NB4 (cell line): ENCODE measurements around the gene SNAP47.
A peak's percentile ranks its signal among the peaks of the same experiment; 100 is the strongest.

Experiments used
- DNase-seq: peaks from one replicate; pipeline ENCODE4 v3.0.0; 2010; ENCODE audit warnings: low read depth
- H3K4me3 ChIP-seq: one replicate; pipeline ENCODE4 v1.5.1; 2011; ENCODE audit warnings: mild to moderate bottlenecking, low read depth, low read length, moderate library complexity
- MYC ChIP-seq: IDR thresholded peaks from 2 replicates; pipeline ENCODE4 v1.6.1; 2011; ENCODE audit warnings: low read depth, low read length
- POLR2A ChIP-seq: IDR thresholded peaks from 2 replicates; pipeline ENCODE4 v1.6.1; 2011; ENCODE audit warnings: mild to moderate bottlenecking; ENCODE audit not compliant: insufficient read length; ENCODE audit errors: extremely low read depth
- TF ChIP-seq, protein P1 (sequence below): IDR thresholded peaks from 2 replicates; pipeline ENCODE4 v1.6.1; 2011; ENCODE audit warnings: low read depth, low read length
- TF ChIP-seq, protein P2 (sequence below): IDR thresholded peaks from one replicate; pipeline ENCODE4 v1.5.1; 2012; ENCODE audit warnings: low read depth, low read length

The SNAP47 gene

DNA sequence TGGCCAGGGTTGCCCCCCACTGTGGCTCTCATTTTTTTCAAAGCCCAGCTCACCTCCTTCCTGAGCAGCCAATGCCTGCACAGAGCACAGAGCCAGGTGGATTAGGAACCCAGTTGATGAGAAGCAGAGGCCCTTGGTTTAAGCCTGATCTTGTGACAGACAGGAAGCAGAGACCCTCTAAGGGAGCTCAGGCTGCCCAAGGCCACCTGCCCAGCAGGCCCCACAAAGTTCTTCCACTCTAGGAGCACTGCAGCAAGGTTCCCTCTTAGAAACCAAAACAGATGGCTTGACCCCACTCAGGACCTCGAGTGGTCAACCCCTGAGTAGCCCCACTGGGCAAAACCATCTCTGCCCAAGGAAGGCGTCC is 54.8 kb downstream of the SNAP47 start:
- DNase-seq, result no peak
- no peak overlapping the region for H3K4me3 ChIP-seq
- TF ChIP-seq, protein P1, sequence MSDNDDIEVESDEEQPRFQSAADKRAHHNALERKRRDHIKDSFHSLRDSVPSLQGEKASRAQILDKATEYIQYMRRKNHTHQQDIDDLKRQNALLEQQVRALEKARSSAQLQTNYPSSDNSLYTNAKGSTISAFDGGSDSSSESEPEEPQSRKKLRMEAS, result no peak
- TF ChIP-seq MYC (no peak), POLR2A (no peak)
- TF ChIP-seq, protein P2, sequence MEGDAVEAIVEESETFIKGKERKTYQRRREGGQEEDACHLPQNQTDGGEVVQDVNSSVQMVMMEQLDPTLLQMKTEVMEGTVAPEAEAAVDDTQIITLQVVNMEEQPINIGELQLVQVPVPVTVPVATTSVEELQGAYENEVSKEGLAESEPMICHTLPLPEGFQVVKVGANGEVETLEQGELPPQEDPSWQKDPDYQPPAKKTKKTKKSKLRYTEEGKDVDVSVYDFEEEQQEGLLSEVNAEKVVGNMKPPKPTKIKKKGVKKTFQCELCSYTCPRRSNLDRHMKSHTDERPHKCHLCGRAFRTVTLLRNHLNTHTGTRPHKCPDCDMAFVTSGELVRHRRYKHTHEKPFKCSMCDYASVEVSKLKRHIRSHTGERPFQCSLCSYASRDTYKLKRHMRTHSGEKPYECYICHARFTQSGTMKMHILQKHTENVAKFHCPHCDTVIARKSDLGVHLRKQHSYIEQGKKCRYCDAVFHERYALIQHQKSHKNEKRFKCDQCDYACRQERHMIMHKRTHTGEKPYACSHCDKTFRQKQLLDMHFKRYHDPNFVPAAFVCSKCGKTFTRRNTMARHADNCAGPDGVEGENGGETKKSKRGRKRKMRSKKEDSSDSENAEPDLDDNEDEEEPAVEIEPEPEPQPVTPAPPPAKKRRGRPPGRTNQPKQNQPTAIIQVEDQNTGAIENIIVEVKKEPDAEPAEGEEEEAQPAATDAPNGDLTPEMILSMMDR, result no peak

DNA sequence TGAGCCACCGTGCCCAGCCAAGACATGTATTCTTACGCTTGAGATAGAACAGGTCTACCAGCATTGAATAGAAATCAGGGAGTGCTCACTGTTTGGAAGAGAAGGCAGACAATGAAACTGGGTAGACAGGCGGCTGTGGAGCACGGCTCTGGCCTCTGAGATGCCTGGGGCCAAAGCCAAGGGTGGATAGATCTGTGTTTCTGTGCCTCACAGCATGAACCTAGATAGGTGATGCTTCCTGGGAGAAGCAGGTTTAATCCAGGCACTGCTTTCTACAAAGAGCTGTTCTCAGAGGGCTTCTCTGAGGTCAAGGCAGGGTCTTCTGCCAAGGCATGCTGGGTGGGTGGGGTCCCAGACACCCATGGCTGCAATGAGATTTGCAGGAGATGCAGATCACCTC is 55.6 kb downstream of the SNAP47 start:
- no peak for TF ChIP-seq MYC
- TF ChIP-seq, protein P2, result no peak
- TF ChIP-seq POLR2A, result no peak
- TF ChIP-seq, protein P1, result no peak
- H3K4me3 ChIP-seq, result no peak overlapping the region
- DNase-seq, result no peak

DNA sequence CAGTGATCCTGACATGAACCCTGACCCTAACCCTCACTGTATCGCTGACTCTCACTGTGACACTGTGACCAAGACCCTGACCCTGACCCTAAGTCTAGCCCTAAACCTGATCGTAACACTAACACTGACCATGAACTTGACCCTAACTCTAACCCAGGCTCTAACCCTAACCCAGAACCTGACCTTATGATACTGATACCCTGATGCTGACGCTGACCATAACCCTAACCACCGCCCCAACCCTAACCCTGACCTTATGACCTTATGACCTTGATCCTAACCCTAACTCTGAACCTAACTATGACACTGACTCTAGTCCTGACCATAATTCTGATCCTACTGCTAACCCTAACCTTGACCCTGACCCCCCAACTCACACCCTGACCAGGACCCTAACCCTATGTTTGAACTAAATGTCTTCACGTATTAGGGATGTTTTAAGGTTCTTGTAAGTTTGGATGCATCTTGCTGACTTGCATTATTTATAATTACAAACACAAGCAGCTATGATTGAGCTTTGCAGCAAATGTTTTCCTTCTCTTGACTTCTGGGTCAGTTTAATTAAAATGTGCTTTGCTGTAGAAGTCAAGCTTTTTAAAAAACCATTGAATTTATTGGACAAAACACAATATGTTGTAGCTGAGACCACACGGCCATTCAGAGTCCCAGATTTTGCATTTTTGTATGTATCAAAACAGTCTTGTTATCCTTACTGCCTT is 56.3 kb downstream of the SNAP47 start:
- DNase-seq, result no peak
- H3K4me3 ChIP-seq, result no peak overlapping the region
- TF ChIP-seq, protein P1, result no peak
- TF ChIP-seq, protein P2, result no peak
- no peak for TF ChIP-seq MYC
- no peak for TF ChIP-seq POLR2A

DNA sequence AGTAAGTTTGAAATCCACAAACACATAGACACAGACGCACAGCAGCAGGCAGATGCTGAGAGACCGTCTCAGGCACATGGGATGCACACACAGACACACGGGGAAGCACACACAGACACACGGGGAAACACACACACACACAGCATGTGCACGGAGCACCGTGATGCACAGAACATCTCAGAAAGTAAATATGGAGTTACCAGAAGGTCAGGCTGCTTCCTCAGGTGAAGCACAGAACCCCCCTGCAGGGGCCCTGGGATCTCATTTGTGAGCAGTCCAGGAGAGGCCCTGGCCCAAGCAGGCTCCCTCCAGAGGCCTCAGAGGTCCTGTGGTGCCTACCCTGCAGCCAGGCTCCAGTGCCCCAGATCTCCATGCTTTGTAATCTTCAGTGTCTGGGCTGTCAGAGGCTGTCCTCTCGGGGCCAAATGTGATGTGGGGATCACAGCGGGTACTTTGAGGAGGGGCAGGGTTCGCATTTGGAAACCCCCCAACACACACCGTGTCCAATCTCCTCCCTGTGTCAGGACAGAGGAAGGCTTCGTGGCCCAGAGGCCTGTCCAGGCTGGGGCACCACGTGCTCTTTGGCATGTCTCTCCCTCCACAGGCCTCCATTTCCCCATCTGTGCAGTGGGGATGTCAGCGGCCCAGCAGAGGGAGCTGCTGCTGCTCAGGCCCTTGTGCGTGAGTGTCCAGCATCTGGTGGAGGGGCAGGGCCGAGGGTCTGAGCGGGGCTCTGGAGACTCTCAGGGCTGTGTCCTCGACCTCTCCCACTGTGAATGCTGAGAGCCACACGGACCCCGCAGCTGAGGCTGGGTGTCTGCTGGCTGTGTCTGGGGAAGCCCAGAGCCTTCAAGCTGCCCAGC is 57.2 kb downstream of the SNAP47 start:
- no peak for DNase-seq
- no peak overlapping the region for H3K4me3 ChIP-seq
- TF ChIP-seq POLR2A, result no peak
- TF ChIP-seq, protein P2, result peak; percentile 28

GRCh38 chr1:227793079-227793947 is 58.1 kb downstream of the SNAP47 start:
- DNase-seq, result no peak
- TF ChIP-seq POLR2A, result no peak
- TF ChIP-seq, protein P1, result no peak
- TF ChIP-seq, protein P2, result no peak
- TF ChIP-seq MYC, result no peak
- no peak overlapping the region for H3K4me3 ChIP-seq
